GM13977 (cell line): ENCODE data around the gene PLCD3.

Source experiments
- DNase-seq: peaks from one replicate; pipeline ENCODE4 v3.0.0; 2012; ENCODE audit warnings: low spot score
- in situ Hi-C: fragments of 300-500 bp; cut with MboI; formaldehyde crosslinking; loops from one replicate; pipeline ENCODE4 v1.12.0; 2022; ENCODE audit warnings: low sequenced_read_pairs, low pct_unique_long_range_greater_than_20kb, mixed read lengths, inconsistent platforms; ENCODE audit not compliant: unreplicated experiment
- TF ChIP-seq, protein P1 (sequence below): IDR thresholded peaks from 2 replicates; pipeline ENCODE4 v1.5.1; 2012; ENCODE audit warnings: mild to moderate bottlenecking, control low read depth; ENCODE audit not compliant: insufficient read depth; ENCODE audit errors: extremely low read depth, missing control alignments

Gene PLCD3

DNA sequence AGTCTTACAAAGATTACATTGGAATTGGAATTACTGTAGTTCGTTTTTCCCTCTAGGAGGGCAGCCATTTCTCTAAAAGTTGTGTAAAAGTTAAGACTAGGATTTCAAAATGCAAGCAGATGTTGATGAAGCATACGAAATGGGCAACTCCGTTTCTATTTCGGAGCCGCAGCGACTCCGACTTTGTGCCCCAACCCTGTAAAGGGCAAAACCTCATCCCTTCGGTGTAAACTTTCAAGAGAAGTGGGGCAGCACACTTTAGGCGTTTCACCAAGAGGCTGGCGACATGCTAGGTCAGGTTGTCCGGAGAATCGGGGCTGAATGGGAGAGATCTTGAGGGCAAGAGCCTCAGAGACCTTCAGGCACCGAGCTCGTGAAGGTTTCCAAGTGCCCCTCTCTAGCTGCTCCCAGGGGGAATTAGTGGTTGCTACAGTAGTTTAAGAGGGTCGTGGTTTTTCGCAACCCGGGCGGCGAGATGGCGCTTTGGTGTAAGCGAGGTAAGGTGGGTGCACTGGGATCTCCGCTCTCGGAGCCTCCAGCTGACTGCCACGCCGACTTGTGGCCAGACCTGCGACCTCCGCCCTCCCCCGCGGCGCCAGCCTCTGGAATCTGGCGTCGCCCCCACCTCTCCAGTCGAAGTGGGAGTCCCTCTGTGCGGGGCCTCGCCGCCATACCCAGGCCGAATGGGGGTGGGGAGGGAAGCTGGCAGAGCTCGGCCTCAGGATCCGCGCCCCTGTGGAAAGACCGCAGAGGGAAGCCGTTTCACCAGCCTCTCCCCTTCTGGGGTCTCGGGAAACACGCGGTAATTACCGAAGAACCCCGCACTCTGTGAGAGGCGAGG is 28.4 kb upstream of the PLCD3 start:
- in situ Hi-C loops, result no loop called here
- no peak for DNase-seq
- TF ChIP-seq, protein P1, sequence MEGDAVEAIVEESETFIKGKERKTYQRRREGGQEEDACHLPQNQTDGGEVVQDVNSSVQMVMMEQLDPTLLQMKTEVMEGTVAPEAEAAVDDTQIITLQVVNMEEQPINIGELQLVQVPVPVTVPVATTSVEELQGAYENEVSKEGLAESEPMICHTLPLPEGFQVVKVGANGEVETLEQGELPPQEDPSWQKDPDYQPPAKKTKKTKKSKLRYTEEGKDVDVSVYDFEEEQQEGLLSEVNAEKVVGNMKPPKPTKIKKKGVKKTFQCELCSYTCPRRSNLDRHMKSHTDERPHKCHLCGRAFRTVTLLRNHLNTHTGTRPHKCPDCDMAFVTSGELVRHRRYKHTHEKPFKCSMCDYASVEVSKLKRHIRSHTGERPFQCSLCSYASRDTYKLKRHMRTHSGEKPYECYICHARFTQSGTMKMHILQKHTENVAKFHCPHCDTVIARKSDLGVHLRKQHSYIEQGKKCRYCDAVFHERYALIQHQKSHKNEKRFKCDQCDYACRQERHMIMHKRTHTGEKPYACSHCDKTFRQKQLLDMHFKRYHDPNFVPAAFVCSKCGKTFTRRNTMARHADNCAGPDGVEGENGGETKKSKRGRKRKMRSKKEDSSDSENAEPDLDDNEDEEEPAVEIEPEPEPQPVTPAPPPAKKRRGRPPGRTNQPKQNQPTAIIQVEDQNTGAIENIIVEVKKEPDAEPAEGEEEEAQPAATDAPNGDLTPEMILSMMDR, result no peak

DNA sequence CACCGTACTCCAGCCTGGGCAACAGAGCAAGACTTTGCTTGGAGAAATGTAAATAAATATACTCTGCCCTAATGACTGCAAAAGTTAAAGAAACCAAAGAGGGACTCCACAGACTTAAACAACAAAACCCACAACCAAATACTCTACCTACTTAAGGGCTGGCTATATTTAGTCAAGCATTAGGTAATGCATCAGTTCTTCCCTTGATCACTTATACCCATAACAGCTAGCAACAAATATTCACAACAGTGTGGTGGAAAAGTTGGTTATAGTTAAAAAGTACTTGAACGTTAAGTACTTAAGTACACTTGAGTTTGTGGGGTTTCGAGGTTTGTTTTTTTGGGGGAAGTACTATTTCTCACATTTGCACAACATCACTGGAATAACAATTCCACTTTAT is 23.9 kb upstream of the PLCD3 start:
- in situ Hi-C loops, result no loop called here
- no peak for DNase-seq
- TF ChIP-seq, protein P1, result no peak

DNA sequence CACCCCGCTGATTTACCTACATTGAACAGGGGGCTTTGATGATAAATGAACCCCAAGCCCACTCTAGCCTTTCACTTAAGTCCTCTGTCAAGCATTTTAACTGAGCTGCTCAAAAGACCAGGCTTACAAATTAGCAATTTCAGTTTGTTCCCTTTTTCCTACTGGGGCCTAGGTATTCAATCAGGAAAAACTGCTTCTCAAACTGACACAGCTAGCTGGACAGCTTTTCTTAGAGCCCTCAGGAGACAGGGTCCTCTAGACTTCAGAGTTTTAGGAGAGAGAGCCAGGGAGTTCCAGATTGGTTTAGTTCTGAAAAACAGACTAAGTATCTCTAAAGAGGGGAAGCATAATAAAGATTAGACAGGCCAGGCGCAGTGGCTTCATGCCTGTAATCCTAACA is 23.2 kb upstream of the PLCD3 start:
- no peak for DNase-seq
- in situ Hi-C loops, result no loop called here
- TF ChIP-seq, protein P1, result no peak

DNA sequence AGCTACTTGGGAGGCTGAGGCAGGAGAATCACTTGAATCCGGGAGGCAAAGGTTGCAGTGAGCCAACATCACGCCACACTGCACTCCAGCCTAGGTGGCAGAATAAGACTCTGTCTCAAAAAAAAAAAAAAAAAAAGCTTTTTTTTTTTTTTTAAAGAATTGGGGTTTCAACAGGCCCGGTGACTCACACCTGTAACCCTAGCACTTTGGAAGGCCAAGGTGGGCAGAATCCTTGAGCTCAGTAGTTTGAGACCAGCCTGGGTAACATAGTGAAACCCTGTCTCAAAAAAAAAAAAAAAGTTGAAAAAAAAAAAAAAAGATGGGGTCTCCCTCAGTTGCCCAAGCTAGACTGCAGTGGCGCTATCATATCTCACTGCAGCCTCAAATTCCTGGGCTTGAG is 22.7 kb upstream of the PLCD3 start:
- TF ChIP-seq, protein P1, result no peak
- in situ Hi-C loops, result no loop called here
- DNase-seq, result no peak

DNA sequence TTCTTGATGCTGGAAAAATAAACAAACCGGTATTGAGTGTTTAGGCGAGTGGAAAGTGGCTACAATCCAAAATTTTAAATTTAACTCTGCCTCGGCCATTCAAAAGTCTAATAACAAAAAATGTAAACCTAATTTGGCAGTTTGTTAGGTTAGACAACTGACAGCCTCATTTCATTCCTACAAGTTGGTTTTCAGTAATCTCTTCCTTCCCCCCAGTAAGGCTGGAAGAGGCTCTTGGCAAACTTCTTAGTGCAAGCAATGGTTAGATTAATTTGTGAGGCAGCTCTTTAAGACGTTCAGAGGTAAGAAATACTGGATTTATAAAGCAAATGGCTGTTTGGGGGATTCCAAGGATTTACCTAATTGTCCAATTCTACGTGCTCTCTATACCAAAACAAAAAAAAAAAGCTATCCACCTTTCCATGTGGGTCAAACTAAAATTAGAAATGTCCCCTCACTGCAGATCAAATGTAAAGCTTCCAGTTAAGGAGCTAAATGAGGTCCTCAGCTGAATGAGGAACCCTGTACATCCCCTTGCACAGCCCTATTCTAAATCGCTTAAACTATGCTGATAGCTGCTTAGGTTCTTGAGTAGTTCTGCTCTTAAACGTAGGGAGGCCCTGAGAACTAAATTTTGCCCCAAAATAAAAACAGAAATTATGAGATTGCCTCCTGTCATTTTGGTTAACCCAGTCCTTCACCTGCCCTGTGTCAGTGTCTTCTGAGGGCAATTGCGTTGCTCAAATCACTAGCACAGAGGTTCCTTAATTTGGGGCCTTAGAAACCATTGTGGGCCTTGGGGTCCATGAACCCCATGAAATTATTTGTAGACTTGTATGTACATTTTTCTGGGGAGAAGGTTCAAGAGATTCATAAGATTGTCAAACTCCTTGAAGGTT is 18.8 kb upstream of the PLCD3 start:
- TF ChIP-seq, protein P1, result no peak
- in situ Hi-C loops, result no loop called here
- no peak for DNase-seq

DNA sequence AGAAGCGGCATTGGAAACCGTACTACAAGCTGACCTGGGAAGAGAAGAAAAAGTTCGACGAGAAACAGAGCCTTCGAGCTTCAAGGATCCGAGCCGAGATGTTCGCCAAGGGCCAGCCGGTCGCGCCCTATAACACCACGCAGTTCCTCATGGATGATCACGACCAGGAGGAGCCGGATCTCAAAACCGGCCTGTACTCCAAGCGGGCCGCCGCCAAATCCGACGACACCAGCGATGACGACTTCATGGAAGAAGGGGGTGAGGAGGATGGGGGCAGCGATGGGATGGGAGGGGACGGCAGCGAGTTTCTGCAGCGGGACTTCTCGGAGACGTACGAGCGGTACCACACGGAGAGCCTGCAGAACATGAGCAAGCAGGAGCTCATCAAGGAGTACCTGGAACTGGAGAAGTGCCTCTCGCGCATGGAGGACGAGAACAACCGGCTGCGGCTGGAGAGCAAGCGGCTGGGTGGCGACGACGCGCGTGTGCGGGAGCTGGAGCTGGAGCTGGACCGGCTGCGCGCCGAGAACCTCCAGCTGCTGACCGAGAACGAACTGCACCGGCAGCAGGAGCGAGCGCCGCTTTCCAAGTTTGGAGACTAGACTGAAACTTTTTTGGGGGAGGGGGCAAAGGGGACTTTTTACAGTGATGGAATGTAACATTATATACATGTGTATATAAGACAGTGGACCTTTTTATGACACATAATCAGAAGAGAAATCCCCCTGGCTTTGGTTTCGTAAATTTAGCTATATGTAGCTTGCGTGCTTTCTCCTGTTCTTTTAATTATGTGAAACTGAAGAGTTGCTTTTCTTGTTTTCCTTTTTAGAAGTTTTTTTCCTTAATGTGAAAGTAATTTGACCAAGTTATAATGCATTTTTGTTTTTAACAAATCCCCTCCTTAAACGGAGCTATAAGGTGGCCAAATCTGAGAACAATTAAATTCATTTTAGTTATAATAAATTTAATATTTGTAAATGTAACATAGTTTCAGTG is 17.7 kb upstream of the PLCD3 start:
- in situ Hi-C loops, result no loop called here
- TF ChIP-seq, protein P1, result no peak
- DNase-seq, result no peak
